Transverse colon (tissue), 4 donors: Measurements from ENCODE around the gene ZNF664. TPM values are rescaled to one million over a fixed set of nuclear protein-coding genes. Genes with fewer than 3 reads are reported as not detected.

Experiments
- DNase-seq: peaks from one replicate; pipeline ENCODE4 v3.0.0-alpha.2; 2019
- H3K27ac ChIP-seq, 4 donors: fragments of 200-600 bp; sonication (generic); 2 replicates each; pipeline ENCODE4 v1.5.1; 2016 to 2018; ENCODE audit warnings: inconsistent platforms in 4 of 4
- H3K27me3 ChIP-seq: fragments of 200-600 bp; sonication (generic); 2 replicates; pipeline ENCODE4 v1.5.1; 2017; ENCODE audit warnings: inconsistent platforms
- H3K36me3 ChIP-seq, 4 donors: fragments of 200-600 bp; sonication (generic); 2 replicates each; pipeline ENCODE4 v1.5.1; 2017 to 2019; ENCODE audit warnings: inconsistent platforms in 4 of 4
- H3K4me1 ChIP-seq, 4 donors: fragments of 200-600 bp; sonication (generic); 2 replicates each; pipeline ENCODE4 v1.5.1; 2017 to 2020; ENCODE audit warnings: inconsistent platforms in 4 of 4
- H3K4me3 ChIP-seq, 4 donors: fragments of 200-600 bp; sonication (generic); 1 replicate in 1 of 4; 2 replicates in 3 of 4; pipeline versions ENCODE4 v1.5.1 to v1.6.1; 2017 to 2019; ENCODE audit warnings: inconsistent platforms in 4 of 4
- H3K9me3 ChIP-seq, 2 donors: fragments of 200-600 bp; sonication (generic); 2 replicates each; pipeline ENCODE4 v1.5.1; 2017 to 2019; ENCODE audit warnings: inconsistent platforms in 2 of 2
- CTCF ChIP-seq, 5 experiments: fragments of 200-600 bp in 3 of 5; fragments of 450-650 bp in 2 of 5; sonication (generic) in 3 of 5; IDR thresholded peaks; 1 replicate in 2 of 5; 2 replicates in 3 of 5; pipeline ENCODE4 v1.5.1; 2016 to 2017; ENCODE audit warnings: antibody characterized with exemption in 5 of 5, inconsistent platforms in 3 of 5, mild to moderate bottlenecking in 2 of 5, moderate library complexity in 1 of 5
- EP300 ChIP-seq: sonication (generic); formaldehyde crosslinking; IDR thresholded peaks from one replicate; pipeline ENCODE4 v1.6.1; 2017; ENCODE audit warnings: antibody characterized with exemption, low read depth
- POLR2A ChIP-seq: fragments of 450-650 bp; IDR thresholded peaks from one replicate; pipeline ENCODE4 v1.6.1; 2016; ENCODE audit warnings: antibody characterized with exemption, mild to moderate bottlenecking, moderate library complexity
- POLR2AphosphoS5 ChIP-seq, 3 donors: sonication (generic); formaldehyde crosslinking; IDR thresholded peaks; one replicate each; pipeline ENCODE4 v1.6.1; 2016; ENCODE audit warnings: antibody characterized with exemption in 3 of 3
- WGBS, 2 donors: methylation state at CpG; one replicate each; pipeline ENCODE4 v1.1.5; 2018; ENCODE audit warnings: low coverage in 1 of 2; 5-methylcytosine and 5-hydroxymethylcytosine counted together
- in situ Hi-C, 4 donors: fragments of 200-750 bp; cut with MboI; loops; one replicate each; pipeline versions ENCODE4 v1.15.0 to v1.15.1; 2017; ENCODE audit warnings: low sequenced_read_pairs in 3 of 4, low pct_ligation_motif_present in 1 of 4, low pct_unique_long_range_greater_than_20kb in 1 of 4
- intact Hi-C: fragments of 100-400 bp; cut with DNase I; formaldehyde crosslinking; loops from one replicate; pipeline ENCODE4 v1.15.1; 2023; ENCODE audit warnings: low total_unique reads
- total RNA-seq, 4 donors: library from RNA; depleted of rRNA; stranded (reverse); fragments of >200 nt; gene quantifications; one replicate each; pipeline ENCODE4 v1.1.0, GENCODE V29; 2016

Gene ZNF664
- total RNA-seq, 4 donors from 2014 or later = 84.4 to 144 (median 103) TPM

- intact Hi-C loops (no loop called here), in situ Hi-C loops (no loop called here)
- Histone ChIP-seq H3K9me3 (no peaks in the 10 kb centered on the region), H3K4me3 (no peak overlapping the region), H3K4me1 (no peaks in the 10 kb centered on the region), H3K27me3 (no peaks in the 10 kb centered on the region), H3K36me3 (peaks cover 0 to 12% (median under 1%) of the 10 kb centered on the region in 4 donors), H3K27ac (no peak overlapping the region)
- DNase-seq = no peak
- TF ChIP-seq POLR2AphosphoS5 (IDR thresholded peaks at IDR 0.05) (no peak), POLR2A (no peak), EP300 (no peak), CTCF (IDR thresholded peaks at IDR 0.05) (no peak)
- WGBS, 2 donors = 70 to 94% methylated on average over 2 to 10 of the region's 10 CpGs
Measured at GRCh38 chr12:123942238-123942653, 30.8 kb upstream of the ZNF664 start.

- no peaks in the 10 kb centered on the region for H3K4me1 ChIP-seq
- WGBS, 2 donors = 83 to 93% methylated on average over 1 to 16 of the region's 16 CpGs
- no peak for DNase-seq
- no peaks in the 10 kb centered on the region for H3K27me3 ChIP-seq
- TF ChIP-seq POLR2AphosphoS5 (IDR thresholded peaks at IDR 0.05) = no peak
- no peak for TF ChIP-seq CTCF (IDR thresholded peaks at IDR 0.05)
- no peak for TF ChIP-seq POLR2A
- no peak for TF ChIP-seq EP300
- no peak overlapping the region for H3K27ac ChIP-seq
- intact Hi-C loops = no loop called here
- H3K4me3 ChIP-seq = no peak overlapping the region
- no peaks in the 10 kb centered on the region for H3K9me3 ChIP-seq
- in situ Hi-C loops = no loop called here
- H3K36me3 ChIP-seq = peaks cover 0 to 12% (median 0%) of the 10 kb centered on the region in 4 donors
Measured at GRCh38 chr12:123942911-123943648, 29.9 kb upstream of the ZNF664 start.

DNA sequence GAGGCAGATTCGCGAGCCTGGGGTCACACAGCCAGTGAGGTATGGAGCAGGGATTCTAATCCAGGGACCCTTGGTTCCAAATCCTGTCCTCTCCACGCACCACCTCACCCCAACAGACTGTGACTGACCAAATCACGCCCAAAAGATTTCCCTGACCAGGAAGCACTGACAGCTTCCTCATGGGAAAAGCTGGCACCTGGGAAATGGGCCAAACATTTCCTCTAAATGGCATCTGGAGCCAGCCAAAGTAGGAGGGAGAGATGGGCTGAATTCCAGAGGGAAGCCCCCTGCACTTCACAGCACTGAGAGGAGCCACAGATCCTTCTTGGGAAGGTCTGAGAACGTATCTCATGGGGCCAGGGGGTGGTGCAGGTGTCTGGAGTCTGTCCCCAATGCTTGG, 29.2 kb upstream of the ZNF664 start:
- Histone ChIP-seq H3K27ac (no peak overlapping the region), H3K36me3 (peaks cover 0 to 12% (median 0%) of the 10 kb centered on the region in 4 donors), H3K27me3 (no peaks in the 10 kb centered on the region), H3K4me3 (no peak overlapping the region), H3K4me1 (no peaks in the 10 kb centered on the region), H3K9me3 (no peaks in the 10 kb centered on the region)
- no peak for TF ChIP-seq EP300
- TF ChIP-seq CTCF (IDR thresholded peaks at IDR 0.05) = no peak
- no peak for TF ChIP-seq POLR2A
- no peak for TF ChIP-seq POLR2AphosphoS5 (IDR thresholded peaks at IDR 0.05)
- 89% methylated on average over 5 of the region's 5 CpGs; no CpG with 5 or more reads in 1 of the 2 donors for WGBS, 2 donors
- DNase-seq = no peak
- in situ Hi-C loops = no loop called here
- intact Hi-C loops = no loop called here

- TF ChIP-seq EP300 = no peak
- TF ChIP-seq POLR2AphosphoS5 (IDR thresholded peaks at IDR 0.05) = no peak
- TF ChIP-seq POLR2A = no peak
- TF ChIP-seq CTCF (IDR thresholded peaks at IDR 0.05) = no peak
- intact Hi-C loops (no loop called here), in situ Hi-C loops (no loop called here)
- no peak for DNase-seq
- H3K9me3 ChIP-seq = no peaks in the 10 kb centered on the region
- 83 to 87% methylated on average over 3 to 10 of the region's 10 CpGs for WGBS, 2 donors
- H3K4me1 ChIP-seq = no peaks in the 10 kb centered on the region
- peaks cover 0 to 12% (median 0%) of the 10 kb centered on the region in 4 donors for H3K36me3 ChIP-seq
- H3K27me3 ChIP-seq = no peaks in the 10 kb centered on the region
- no peak overlapping the region for H3K27ac ChIP-seq
- H3K4me3 ChIP-seq = no peak overlapping the region
Measured at GRCh38 chr12:123944696-123945095, 28.3 kb upstream of the ZNF664 start.
